Heart left ventricle (tissue), 16 donors: ENCODE measurements around the gene RPSA. TPM values are rescaled to one million over a fixed set of nuclear protein-coding genes. Genes with fewer than 3 reads are reported as not detected.

Experiments
- ATAC-seq, 4 donors: fragments of 200-7000 bp; cut with Tn5 transposase; one replicate each; pipeline ENCODE4 v1.9.1; 2020 to 2022; ENCODE audit warnings: moderate library complexity in 4 of 4, mild to moderate bottlenecking in 3 of 4, moderate number of reproducible peaks in 1 of 4
- DNase-seq, 5 donors: peaks; one replicate each; pipeline ENCODE4 v3.0.0-alpha.2; 2020
- H3K27ac ChIP-seq, 12 donors: fragments of 200-600 bp; sonication (generic) in 4 of 12; one replicate each; pipeline versions ENCODE4 v1.5.0 to v1.8.0; 2016 to 2022; ENCODE audit warnings: mild to moderate bottlenecking in 2 of 12
- H3K27me3 ChIP-seq, 9 donors: fragments of 200-600 bp; sonication (generic) in 2 of 9; one replicate each; pipeline versions ENCODE4 v1.5.1 to v1.8.0; 2016 to 2022; ENCODE audit warnings: mild to moderate bottlenecking in 3 of 9
- H3K36me3 ChIP-seq, 9 donors: fragments of 200-600 bp; sonication (generic) in 2 of 9; one replicate each; pipeline versions ENCODE4 v1.5.0 to v1.8.0; 2018 to 2022; ENCODE audit warnings: mild to moderate bottlenecking in 2 of 9
- H3K4me1 ChIP-seq, 12 donors: fragments of 200-600 bp; sonication (generic) in 4 of 12; one replicate each; pipeline versions ENCODE4 v1.5.0 to v1.8.0; 2016 to 2022; ENCODE audit warnings: mild to moderate bottlenecking in 3 of 12
- H3K4me3 ChIP-seq, 12 donors: fragments of 200-600 bp; sonication (generic) in 4 of 12; one replicate each; pipeline versions ENCODE4 v1.5.0 to v1.8.0; 2017 to 2022; ENCODE audit warnings: mild to moderate bottlenecking in 9 of 12, moderate library complexity in 4 of 12
- H3K9me3 ChIP-seq, 12 donors: fragments of 200-600 bp; sonication (generic) in 4 of 12; one replicate each; pipeline versions ENCODE4 v1.5.0 to v1.8.0; 2016 to 2022; ENCODE audit warnings: mild to moderate bottlenecking in 1 of 12
- POLR2A ChIP-seq, 2 donors: fragments of 450-650 bp; IDR thresholded peaks; one replicate each; pipeline ENCODE4 v1.6.1; 2017; ENCODE audit warnings: antibody characterized with exemption in 2 of 2, mild to moderate bottlenecking in 2 of 2, moderate library complexity in 2 of 2
- WGBS, 4 donors: extraction: QIAGEN DNeasy Blood & Tissue Kit in 2 of 4; methylation state at CpG; one replicate each; pipeline versions ENCODE4 v1.1.5 to v1.1.7; 2013 to 2018; 5-methylcytosine and 5-hydroxymethylcytosine counted together
- intact Hi-C, 10 donors: fragments of 100-400 bp; cut with DNase I; formaldehyde crosslinking; loops; one replicate each; pipeline versions ENCODE4 v1.11.1 to v1.14.2; 2022
- polyA plus RNA-seq, 2 donors: library from polyadenylated mRNA; stranded (reverse); fragments of 200-250 nt; gene quantifications; one replicate each; pipeline ENCODE4 v1.2.3, GENCODE V29; 2013
- total RNA-seq, 9 donors: library from RNA; depleted of rRNA in 2 of 9; stranded (reverse); fragments of >200 nt in 2 of 9; fragmentation: NEBNext Ultra II Directional in 3 of 9; extraction: Animal tissue kit (Norgen Biotek cat#: 25700) in 3 of 9; gene quantifications; one replicate each; pipeline versions ENCODE4 v1.1.0 to v1.2.4, GENCODE V29; 2016 to 2023
- TF ChIP-seq, protein P1 (sequence below), 12 donors: fragments of 200-600 bp; sonication (generic) in 4 of 12; IDR thresholded peaks; one replicate each; pipeline versions ENCODE4 v1.5.0 to v1.8.0; 2018 to 2022; ENCODE audit warnings: antibody characterized with exemption in 12 of 12, mild to moderate bottlenecking in 5 of 12
- donor health status: ischemic (EF 13 %, LVEDD 7.1; RV severe dilation, severe dysfunction).
- donor health status: healthy with polysubstance abuse.
- donor health status: DM: no; HTN: yes; CAD: no.
- donor health status: DM: no; HTN: no; CAD: no.
- donor health status: ischemic (EF 25% LVEDD 6.9; RV normal size, moderate dysfunction).
- donor health status: ischemic (EF 25% LVEDD 5.7; RV mildly dilated, moderate dysfunction).
- donor health status: healthy.
- donor health status: DM: yes; HTN: yes; CAD: no.
- donor health status: ischemic (EF 35%, LVEDD 5.7; RV mildly dilated, moderate dysfunction).
- donor health status: nonischemic (EF 11% LVEDD 7.7; RV severe dilation, severe dysfunction).
- donor health status: DM: yes; HTN: yes; CAD: no.
- donor health status: PGD.
- donor health status: ischemic (EF 29% LVEDD 5.4; RV normal size, mild dysfunction).
- donor health status: nonischemic (EF 23%, LVEDD 6.1; RV moderate dilation, normal function).

RPSA gene
- total and polyA plus RNA-seq, 11 donors: 308 to 1,279 (median 428) TPM

DNA sequence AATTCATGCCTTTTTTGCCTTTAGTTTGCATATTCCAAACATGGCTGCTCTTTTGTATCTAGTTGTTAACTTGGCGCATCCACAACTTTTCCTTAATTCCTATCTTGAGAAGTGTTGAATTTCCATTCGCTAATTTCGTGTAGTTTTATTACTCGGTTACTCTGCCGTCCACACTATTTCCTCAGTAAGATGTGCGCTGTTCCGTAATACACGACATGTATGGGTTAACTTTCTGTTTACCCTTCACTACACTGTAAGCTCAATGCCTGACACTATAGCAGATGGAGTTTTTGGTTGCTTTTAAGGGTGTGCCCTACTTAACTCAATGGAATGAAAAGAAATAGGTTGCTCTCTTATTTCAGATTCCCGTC, 724 bp downstream of the RPSA start:
- Histone ChIP-seq H3K4me1 (peaks cover 4 to 40% (median 23%) of the 10 kb centered on the region in 12 donors), H3K27ac (peak overlapping the region; percentile 43 to 91 (median 86)), H3K4me3 (peak overlapping the region; percentile 64 to 95 (median 76)), H3K36me3 (peaks cover 0 to 47% (median 43%) of the 10 kb centered on the region in 9 donors), H3K27me3 (no peaks in the 10 kb centered on the region), H3K9me3 (no peaks in the 10 kb centered on the region)
- no peak for ATAC-seq
- intact Hi-C loops: loop anchor here in 1 of 10 donors (2.0 kb wide), 1 partner anchor 22 kb away; no protein-coding TSS in a partner anchor
- no peak for DNase-seq
- TF ChIP-seq, protein P1, sequence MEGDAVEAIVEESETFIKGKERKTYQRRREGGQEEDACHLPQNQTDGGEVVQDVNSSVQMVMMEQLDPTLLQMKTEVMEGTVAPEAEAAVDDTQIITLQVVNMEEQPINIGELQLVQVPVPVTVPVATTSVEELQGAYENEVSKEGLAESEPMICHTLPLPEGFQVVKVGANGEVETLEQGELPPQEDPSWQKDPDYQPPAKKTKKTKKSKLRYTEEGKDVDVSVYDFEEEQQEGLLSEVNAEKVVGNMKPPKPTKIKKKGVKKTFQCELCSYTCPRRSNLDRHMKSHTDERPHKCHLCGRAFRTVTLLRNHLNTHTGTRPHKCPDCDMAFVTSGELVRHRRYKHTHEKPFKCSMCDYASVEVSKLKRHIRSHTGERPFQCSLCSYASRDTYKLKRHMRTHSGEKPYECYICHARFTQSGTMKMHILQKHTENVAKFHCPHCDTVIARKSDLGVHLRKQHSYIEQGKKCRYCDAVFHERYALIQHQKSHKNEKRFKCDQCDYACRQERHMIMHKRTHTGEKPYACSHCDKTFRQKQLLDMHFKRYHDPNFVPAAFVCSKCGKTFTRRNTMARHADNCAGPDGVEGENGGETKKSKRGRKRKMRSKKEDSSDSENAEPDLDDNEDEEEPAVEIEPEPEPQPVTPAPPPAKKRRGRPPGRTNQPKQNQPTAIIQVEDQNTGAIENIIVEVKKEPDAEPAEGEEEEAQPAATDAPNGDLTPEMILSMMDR (IDR thresholded peaks at IDR 0.05): no peak
- WGBS, 4 donors: 9 to 16% (median 12%) methylated on average over 9 of the region's 9 CpGs

- DNase-seq (no peak), ATAC-seq (no peak)
- Histone ChIP-seq H3K27ac (peak overlapping the region in 2 of 12 donors; percentile 28 to 91), H3K27me3 (no peaks in the 10 kb centered on the region), H3K36me3 (peaks cover 2 to 54% (median 50%) of the 10 kb centered on the region in 9 donors), H3K4me1 (peaks cover 4 to 40% (median 23%) of the 10 kb centered on the region in 12 donors), H3K4me3 (peak overlapping the region in 8 of 12 donors; percentile 74 to 95 (median 78)), H3K9me3 (no peaks in the 10 kb centered on the region)
- no peak for TF ChIP-seq POLR2A (IDR thresholded peaks at IDR 0.05)
- TF ChIP-seq, protein P1 (IDR thresholded peaks at IDR 0.05): no peak
- intact Hi-C loops: loop anchor here in 1 of 10 donors (2.0 kb wide), 1 partner anchor 23 kb away; no protein-coding TSS in a partner anchor
- WGBS, 4 donors: 78 to 83% (median 81%) methylated on average over 6 of the region's 6 CpGs
Measured at GRCh38 chr3:39407773-39408492, 1.4 kb downstream of the RPSA start.

GRCh38 chr3:39408493-39409372, 2.2 kb downstream of the RPSA start:
- TF ChIP-seq, protein P1 (IDR thresholded peaks at IDR 0.05): no peak
- TF ChIP-seq POLR2A (IDR thresholded peaks at IDR 0.05): no peak
- DNase-seq (no peak), ATAC-seq (no peak)
- Histone ChIP-seq H3K36me3 (peaks cover 2 to 62% (median 58%) of the 10 kb centered on the region in 9 donors), H3K27me3 (no peaks in the 10 kb centered on the region), H3K4me1 (peaks cover 4 to 40% (median 23%) of the 10 kb centered on the region in 12 donors), H3K9me3 (no peaks in the 10 kb centered on the region), H3K27ac (no peak overlapping the region), H3K4me3 (peak overlapping the region in 1 of 12 donors; percentile 76)
- intact Hi-C loops: no loop called here
- WGBS, 4 donors: 88 to 92% (median 90%) methylated on average over 21 of the region's 21 CpGs
